Hepatocyte (in vitro differentiated cells): ENCODE data around the gene HRC. TPM values are rescaled to one million over a fixed set of nuclear protein-coding genes. Genes with fewer than 3 reads are reported as not detected.

Experiments used
- DNase-seq: peaks from one replicate; pipeline ENCODE4 v3.0.0-alpha.2; 2016; ENCODE audit warnings: low spot score
- H2AFZ ChIP-seq: fragments of 200-600 bp; sonication (generic); 2 replicates; pipeline ENCODE4 v1.6.0; 2016; ENCODE audit warnings: antibody characterized with exemption, mild to moderate bottlenecking
- H3K27ac ChIP-seq: fragments of 200-600 bp; sonication (generic); 2 replicates; pipeline ENCODE4 v1.5.1; 2016; ENCODE audit warnings: mild to moderate bottlenecking
- H3K27me3 ChIP-seq: fragments of 200-600 bp; sonication (generic); 2 replicates; pipeline ENCODE4 v1.6.1; 2016
- H3K36me3 ChIP-seq: fragments of 200-600 bp; sonication (generic); replicated peaks from 2 replicates; pipeline ENCODE4 v1.5.1; 2016; ENCODE audit warnings: low read depth; ENCODE audit not compliant: insufficient read depth
- H3K4me1 ChIP-seq: fragments of 200-600 bp; sonication (generic); 2 replicates; pipeline ENCODE4 v1.5.1; 2016; ENCODE audit warnings: mild to moderate bottlenecking, moderate library complexity; ENCODE audit not compliant: insufficient read depth
- H3K4me2 ChIP-seq: fragments of 200-600 bp; sonication (generic); 2 replicates; pipeline ENCODE4 v1.6.0; 2016
- H3K4me3 ChIP-seq: fragments of 200-600 bp; sonication (generic); 2 replicates; pipeline ENCODE4 v1.5.1; 2016; ENCODE audit warnings: mild to moderate bottlenecking
- H3K79me2 ChIP-seq: fragments of 200-600 bp; sonication (generic); 2 replicates; pipeline ENCODE4 v1.6.0; 2017; ENCODE audit warnings: mild to moderate bottlenecking
- H3K9me2 ChIP-seq: fragments of 200-600 bp; sonication (generic); replicated peaks from 2 replicates; pipeline ENCODE4 v1.6.0; 2017; ENCODE audit warnings: mild to moderate bottlenecking; ENCODE audit not compliant: insufficient read depth
- H3K9me3 ChIP-seq: fragments of 200-600 bp; sonication (generic); 2 replicates; pipeline ENCODE4 v1.5.1; 2016; ENCODE audit warnings: low read depth, mild to moderate bottlenecking
- H4K20me1 ChIP-seq: fragments of 200-600 bp; sonication (generic); 2 replicates; pipeline ENCODE4 v1.6.0; 2016; ENCODE audit warnings: mild to moderate bottlenecking; ENCODE audit not compliant: insufficient read depth, poor library complexity, severe bottlenecking
- CTCF ChIP-seq: fragments of 200-600 bp; sonication (generic); IDR thresholded peaks from 2 replicates; pipeline ENCODE4 v1.5.1; 2016; ENCODE audit warnings: antibody characterized with exemption, mild to moderate bottlenecking; ENCODE audit not compliant: poor library complexity
- EZH2 ChIP-seq: fragments of 200-600 bp; sonication (generic); IDR thresholded peaks from 2 replicates; pipeline ENCODE4 v1.6.1; 2016; ENCODE audit warnings: antibody characterized with exemption, mild to moderate bottlenecking, borderline replicate concordance
- EZH2phosphoT487 ChIP-seq: fragments of 200-600 bp; sonication (generic); IDR thresholded peaks from one replicate; pipeline ENCODE4 v1.6.1; 2018; ENCODE audit warnings: antibody characterized with exemption, mild to moderate bottlenecking, low read depth, moderate library complexity; ENCODE audit not compliant: unreplicated experiment, severe bottlenecking
- WGBS: methylation state at CpG from one replicate; pipeline ENCODE4 v1.1.6; 2016; ENCODE audit warnings: low lambda C conversion rate; ENCODE audit errors: missing lambda C conversion rate; 5-methylcytosine and 5-hydroxymethylcytosine counted together
- polyA plus RNA-seq: library from polyadenylated mRNA; unstranded; fragments of >200 nt; fragmentation: Nextera tagmentation; extraction: Ambion mirVana; gene quantifications from 2 replicates; pipeline ENCODE4 v1.2.1, GENCODE V29; 2016
- total RNA-seq: library from RNA; depleted of rRNA; stranded (reverse); fragments of >200 nt; gene quantifications from 2 replicates; pipeline ENCODE4 v1.2.3, GENCODE V29; 2014

HRC gene
- total and polyA plus RNA-seq, 2 experiments from 2014 or later: 0.48 to 0.50 TPM

GRCh38 chr19:49157445-49158224 lies 2.4 kb upstream of the HRC start, which contains the start of gene TRPM4:
Gene TRPM4, plus strand, starts transcription at chr19:49157792. Its CDS starts 75 bp downstream, at chr19:49157867.
- peaks cover 6% of the 10 kb centered on the region for H3K4me1 ChIP-seq
- H2AFZ ChIP-seq: peak within 1 kb of the TSS; percentile 67
- peak within 1 kb of the TSS; percentile 94 for H3K4me2 ChIP-seq
- H3K9me2 ChIP-seq: no peaks in the 10 kb centered on the region
- peaks cover 6% of the 10 kb centered on the region for H3K79me2 ChIP-seq
- peak; percentile 96 for DNase-seq
- 0% methylated on average over 16 of the region's 41 CpGs for WGBS
- H3K9me3 ChIP-seq: no peaks in the 10 kb centered on the region
- no peaks in the 10 kb centered on the region for H3K36me3 ChIP-seq
- TF ChIP-seq EZH2 (no peak), EZH2phosphoT487 (no peak), CTCF (no peak)
- H3K4me3 ChIP-seq: peak within 1 kb of the TSS; percentile 74
- peak within 1 kb of the TSS; percentile 78 for H3K27ac ChIP-seq
- H3K27me3 ChIP-seq: no peaks in the 10 kb centered on the region
- H4K20me1 ChIP-seq: no peaks in the 10 kb centered on the region

- no peaks in the 10 kb centered on the region for H4K20me1 ChIP-seq
- no peaks in the 10 kb centered on the region for H3K27me3 ChIP-seq
- H3K4me3 ChIP-seq: no peak overlapping the region
- no peaks in the 10 kb centered on the region for H3K9me3 ChIP-seq
- 37% methylated on average over 4 of the region's 4 CpGs for WGBS
- TF ChIP-seq CTCF (no peak), EZH2 (no peak), EZH2phosphoT487 (no peak)
- peaks cover 11% of the 10 kb centered on the region for H3K4me1 ChIP-seq
- H3K79me2 ChIP-seq: peaks cover 6% of the 10 kb centered on the region
- no peak for DNase-seq
- H2AFZ ChIP-seq: no peak overlapping the region
- H3K9me2 ChIP-seq: no peaks in the 10 kb centered on the region
- no peak overlapping the region for H3K4me2 ChIP-seq
- no peak overlapping the region for H3K27ac ChIP-seq
- H3K36me3 ChIP-seq: no peaks in the 10 kb centered on the region
These were observed 687 bp upstream of the HRC start for GRCh38 chr19:49155820-49156346.

GRCh38 chr19:49154279-49154678 lies 917 bp downstream of the HRC start:
- Histone ChIP-seq H3K4me3 (no peak overlapping the region), H3K79me2 (peaks cover 6% of the 10 kb centered on the region), H3K4me1 (peaks cover 15% of the 10 kb centered on the region), H3K27me3 (no peaks in the 10 kb centered on the region), H3K4me2 (no peak overlapping the region), H4K20me1 (no peaks in the 10 kb centered on the region), H3K9me3 (no peaks in the 10 kb centered on the region), H3K9me2 (no peaks in the 10 kb centered on the region), H3K27ac (no peak overlapping the region), H3K36me3 (no peaks in the 10 kb centered on the region), H2AFZ (no peak overlapping the region)
- TF ChIP-seq EZH2phosphoT487: no peak
- no peak for TF ChIP-seq CTCF
- TF ChIP-seq EZH2: no peak
- no peak for DNase-seq
- WGBS: 98% methylated on average over 6 of the region's 6 CpGs
